ENCODE measurements around the gene FAM210B.

DNA sequence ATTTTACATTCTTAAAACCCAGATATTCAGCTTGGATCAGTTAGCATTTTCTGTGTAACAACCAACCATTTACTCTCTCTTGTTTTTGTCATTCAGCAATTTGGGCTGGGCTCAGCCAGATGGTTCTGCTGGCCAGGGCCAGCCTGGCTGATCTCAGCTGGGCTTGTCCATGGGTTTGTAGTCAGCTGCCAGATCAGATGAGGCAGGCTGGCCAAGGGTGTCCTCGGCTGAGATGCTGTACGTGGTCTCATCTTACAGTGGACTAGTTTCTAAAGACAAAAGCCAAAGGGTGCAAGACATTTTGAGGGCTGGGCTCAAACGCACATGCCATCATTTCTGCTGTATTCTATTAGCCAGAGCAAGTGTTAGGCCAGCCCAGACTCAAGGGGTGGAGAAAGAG is 16.0 kb upstream of the FAM210B start:
- no peak for TF ChIP-seq POLR2A (IDR thresholded peaks at IDR 0.05)
- TF ChIP-seq CTCF (IDR thresholded peaks at IDR 0.05): no peak
- no peak for TF ChIP-seq POLR2AphosphoS5 (IDR thresholded peaks at IDR 0.05)

All from transverse colon (tissue), 4 donors.